ENCODE measurements around the gene DUSP22. TPM values are rescaled to one million over a fixed set of nuclear protein-coding genes. Genes with fewer than 3 reads are reported as not detected.

DUSP22 gene
- total RNA-seq, 1 experiment from 2014 or later = 25.0 TPM

DNA sequence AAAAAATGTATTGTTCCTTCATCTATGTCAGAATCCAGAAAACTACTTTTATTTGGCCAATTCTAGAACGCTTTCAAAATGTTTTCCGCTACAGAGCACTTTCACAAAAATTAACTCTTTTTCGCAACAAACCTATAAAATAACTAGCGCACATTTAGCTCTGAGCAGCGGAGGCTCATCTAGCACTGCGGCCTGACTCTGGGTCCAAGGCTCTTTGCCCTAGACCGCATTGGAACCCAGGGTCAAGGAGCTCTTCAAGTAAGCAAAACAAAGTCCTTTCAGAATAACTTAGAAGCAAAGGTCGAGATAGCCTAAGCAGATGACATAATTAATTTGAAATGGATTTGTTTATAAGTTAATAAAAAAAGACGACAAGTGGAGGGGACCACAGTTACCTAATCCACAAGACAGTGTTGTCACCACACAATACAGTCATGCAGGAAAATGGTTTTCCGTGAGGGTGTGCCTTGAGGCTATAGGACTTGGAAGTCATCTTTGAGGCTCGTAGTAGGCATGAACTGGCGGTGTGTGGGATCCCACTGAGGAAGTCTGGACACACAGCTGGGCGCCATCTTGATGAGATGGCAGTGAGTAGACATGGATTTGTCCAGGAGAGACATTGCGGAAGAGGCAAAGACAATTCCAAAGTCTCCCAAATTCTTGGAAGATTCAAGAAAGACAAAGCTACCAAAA lies 70.1 kb downstream of the DUSP22 start:
- Mint-ChIP-seq H3K9me3 (peaks cover 94 to 98% of the 10 kb centered on the region in 2 experiments), H3K27ac (no peak overlapping the region), H3K36me3 (ENCODE audit: insufficient read depth in 1 of 3, low read depth in 3 of 3) (peaks cover 25 to 35% (median 34%) of the 10 kb centered on the region in 3 experiments), H3K27me3 (ENCODE audit: low read depth) (peaks cover 21% of the 10 kb centered on the region), H3K4me3 (no peak overlapping the region), H3K4me1 (no peaks in the 10 kb centered on the region)
- Histone ChIP-seq H2BK15ac (ENCODE audit: low read depth, low read length) (no peak overlapping the region), H4K5ac (ENCODE audit: insufficient read length, low read depth, low read length) (no peak overlapping the region), H3K4me1 (ENCODE audit: insufficient read depth, low read length) (no peaks in the 10 kb centered on the region), H3K79me1 (ENCODE audit: insufficient read depth, low read depth, low read length, poor library complexity, severe bottlenecking) (no peaks in the 10 kb centered on the region), H3K23ac (ENCODE audit: insufficient read length, low read depth, low read length) (no peak overlapping the region), H4K20me1 (ENCODE audit: control insufficient read depth, insufficient read depth, insufficient read length) (no peaks in the 10 kb centered on the region), H2BK120ac (ENCODE audit: low read depth, low read length, poor library complexity, severe bottlenecking) (no peak overlapping the region), H3K4ac (ENCODE audit: low read depth, low read length) (no peak overlapping the region), H4K8ac (replicated peaks; ENCODE audit: insufficient read length, low read depth, low read length) (no peak overlapping the region), H3K27ac (ENCODE audit: insufficient read length, low read depth, low read length) (no peak overlapping the region), H2BK20ac (ENCODE audit: low read depth, low read length, poor library complexity, severe bottlenecking) (no peak overlapping the region), H2BK12ac (ENCODE audit: insufficient read length, low read depth, low read length) (no peak overlapping the region), H3K23me2 (ENCODE audit: insufficient read length, low read depth, low read length, poor library complexity, severe bottlenecking) (no peaks in the 10 kb centered on the region), H3K79me2 (ENCODE audit: insufficient read depth, low read length) (no peaks in the 10 kb centered on the region), H2AK5ac (ENCODE audit: insufficient read length, low read length) (no peak overlapping the region), H3K18ac (ENCODE audit: insufficient read length, low read depth, low read length) (no peak overlapping the region), H3K27me3 (ENCODE audit: insufficient read depth, low read length) (no peaks in the 10 kb centered on the region), H3K4me2 (ENCODE audit: insufficient read depth, insufficient read length, low read length) (no peak overlapping the region), H3K14ac (ENCODE audit: insufficient read depth, low read length) (no peak overlapping the region), H3K56ac (ENCODE audit: insufficient read length, low read depth, low read length) (no peak overlapping the region), H3T11ph (ENCODE audit: low read length) (no peak overlapping the region), H3K9me3 (ENCODE audit: control insufficient read depth, low read depth, low read length) (peaks cover 77% of the 10 kb centered on the region), H2AFZ (ENCODE audit: low read length) (no peak overlapping the region), H2BK5ac (ENCODE audit: insufficient read length, low read length) (no peak overlapping the region), H3K9ac (ENCODE audit: extremely low read depth, insufficient read length, low read length) (no peak overlapping the region), H4K91ac (ENCODE audit: insufficient read length, low read depth, low read length) (no peak overlapping the region)
- no peak for DNase-seq
- TF ChIP-seq, protein P1, sequence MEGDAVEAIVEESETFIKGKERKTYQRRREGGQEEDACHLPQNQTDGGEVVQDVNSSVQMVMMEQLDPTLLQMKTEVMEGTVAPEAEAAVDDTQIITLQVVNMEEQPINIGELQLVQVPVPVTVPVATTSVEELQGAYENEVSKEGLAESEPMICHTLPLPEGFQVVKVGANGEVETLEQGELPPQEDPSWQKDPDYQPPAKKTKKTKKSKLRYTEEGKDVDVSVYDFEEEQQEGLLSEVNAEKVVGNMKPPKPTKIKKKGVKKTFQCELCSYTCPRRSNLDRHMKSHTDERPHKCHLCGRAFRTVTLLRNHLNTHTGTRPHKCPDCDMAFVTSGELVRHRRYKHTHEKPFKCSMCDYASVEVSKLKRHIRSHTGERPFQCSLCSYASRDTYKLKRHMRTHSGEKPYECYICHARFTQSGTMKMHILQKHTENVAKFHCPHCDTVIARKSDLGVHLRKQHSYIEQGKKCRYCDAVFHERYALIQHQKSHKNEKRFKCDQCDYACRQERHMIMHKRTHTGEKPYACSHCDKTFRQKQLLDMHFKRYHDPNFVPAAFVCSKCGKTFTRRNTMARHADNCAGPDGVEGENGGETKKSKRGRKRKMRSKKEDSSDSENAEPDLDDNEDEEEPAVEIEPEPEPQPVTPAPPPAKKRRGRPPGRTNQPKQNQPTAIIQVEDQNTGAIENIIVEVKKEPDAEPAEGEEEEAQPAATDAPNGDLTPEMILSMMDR (conservative IDR thresholded peaks at IDR 0.05) = no peak
- WGBS (ENCODE audit: extremely low coverage, insufficient read length, low lambda C conversion rate) = 71% methylated on average over 3 of the region's 14 CpGs

Data from H9 (cell line).